SIG-M5 (cell line): ENCODE data around the gene TDP1.
A peak's percentile ranks its signal among the peaks of the same experiment; 100 is the strongest.
"Not testable (repeated sequence)": the region's sequence is repeated elsewhere in the genome, so short reads cannot be mapped to it uniquely, and the experiment has no call there.

Source experiments
- DNase-seq: peaks from one replicate; lab custom pipeline; 2025; lab: John Stamatoyannopoulos, UW

TDP1 gene

DNA sequence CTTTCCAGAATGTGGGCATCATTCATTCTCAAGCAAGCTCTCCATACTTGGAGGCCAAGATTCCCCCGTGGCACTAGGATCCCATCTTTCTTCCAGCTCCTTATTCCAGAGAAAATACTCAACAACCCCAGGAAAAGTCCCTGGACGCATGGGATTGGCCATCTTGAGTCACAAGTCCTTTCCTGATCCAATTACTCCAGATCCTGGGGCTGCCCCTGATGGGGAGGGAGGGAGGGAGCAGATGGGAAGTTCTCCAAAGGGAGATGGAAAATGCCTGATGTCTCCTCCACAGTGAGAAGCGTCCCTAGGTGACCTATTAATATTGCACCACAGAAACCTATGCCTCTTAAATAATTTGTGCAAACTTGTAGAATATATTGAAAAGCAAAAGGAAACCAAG lies 93.7 kb downstream of the TDP1 start:
- DNase-seq, result no peak

DNA sequence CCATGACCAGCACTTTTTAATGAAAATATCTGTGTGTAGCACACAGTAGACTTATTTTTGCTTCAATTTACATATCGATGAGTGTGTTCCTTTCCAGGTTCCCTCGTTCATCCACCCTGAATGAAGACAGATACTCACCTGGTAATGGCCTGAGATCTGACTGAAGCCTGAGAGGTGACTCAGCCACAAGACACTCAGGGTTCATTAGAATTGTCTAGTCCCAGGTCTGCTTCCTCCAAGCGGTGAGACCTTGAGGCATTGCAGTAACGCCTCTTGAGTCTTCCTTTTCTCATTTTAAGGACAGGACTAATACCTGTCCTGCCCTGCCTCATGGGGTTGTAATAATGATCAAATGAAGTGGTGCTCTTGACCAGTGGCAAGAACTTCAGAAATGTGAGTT lies 94.5 kb downstream of the TDP1 start:
- DNase-seq, result no peak

DNA sequence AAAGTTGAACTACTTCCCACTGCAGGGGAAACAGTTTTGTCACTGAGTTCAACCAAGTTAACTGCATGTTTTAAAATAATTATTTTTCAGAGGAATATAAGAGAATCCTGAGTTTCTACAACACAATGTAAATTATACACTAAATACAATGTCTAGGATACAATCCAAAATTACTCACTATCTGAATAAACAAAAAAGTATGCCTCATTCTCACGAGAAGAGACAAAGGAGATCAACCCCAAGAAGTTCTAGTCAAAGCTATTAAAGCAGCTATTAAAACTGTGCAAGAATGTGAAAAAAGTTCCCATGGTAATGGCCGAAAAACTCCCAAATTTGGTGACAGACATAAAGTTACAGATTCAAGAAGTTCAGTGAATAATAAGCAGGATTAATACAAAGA lies 97.3 kb downstream of the TDP1 start:
- no peak for DNase-seq

DNA sequence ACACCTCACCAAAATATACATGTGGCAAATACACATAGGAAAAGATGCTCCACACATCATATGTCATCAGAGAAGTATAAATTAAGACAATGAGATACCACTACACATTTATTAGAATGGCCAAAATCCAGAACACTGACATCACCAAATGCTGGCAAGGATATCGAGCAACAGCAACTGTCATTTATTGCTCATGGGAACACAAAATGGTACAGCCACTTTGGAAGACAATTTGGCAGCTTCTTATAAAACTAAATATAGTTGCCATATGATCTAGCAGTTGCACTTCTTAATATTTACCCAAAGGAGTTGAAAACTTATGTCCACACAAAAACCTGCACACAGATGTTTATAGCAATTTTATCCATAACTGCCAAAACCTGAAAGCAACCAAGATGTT lies 99.1 kb downstream of the TDP1 start:
- DNase-seq, result no peak

DNA sequence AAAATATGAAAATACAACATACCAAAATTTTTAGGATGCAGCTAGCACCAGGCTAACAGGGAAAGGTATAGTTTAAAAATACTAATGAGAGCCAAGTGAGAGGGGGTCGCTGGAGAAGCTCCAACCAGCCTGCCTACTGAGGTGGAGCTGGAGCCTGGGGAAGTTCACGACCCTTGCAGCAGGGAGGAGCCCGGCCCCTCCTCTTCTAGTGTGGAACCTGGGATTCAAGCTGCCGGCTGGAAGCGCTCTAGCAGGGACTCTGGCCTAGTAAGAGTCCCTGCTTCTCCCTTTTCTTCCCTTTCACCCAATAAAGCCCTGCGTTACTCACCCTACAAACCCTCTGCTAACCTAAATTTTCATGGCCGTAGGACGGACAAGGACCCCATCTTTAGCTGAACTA lies 101.1 kb downstream of the TDP1 start:
- no peak for DNase-seq

DNA sequence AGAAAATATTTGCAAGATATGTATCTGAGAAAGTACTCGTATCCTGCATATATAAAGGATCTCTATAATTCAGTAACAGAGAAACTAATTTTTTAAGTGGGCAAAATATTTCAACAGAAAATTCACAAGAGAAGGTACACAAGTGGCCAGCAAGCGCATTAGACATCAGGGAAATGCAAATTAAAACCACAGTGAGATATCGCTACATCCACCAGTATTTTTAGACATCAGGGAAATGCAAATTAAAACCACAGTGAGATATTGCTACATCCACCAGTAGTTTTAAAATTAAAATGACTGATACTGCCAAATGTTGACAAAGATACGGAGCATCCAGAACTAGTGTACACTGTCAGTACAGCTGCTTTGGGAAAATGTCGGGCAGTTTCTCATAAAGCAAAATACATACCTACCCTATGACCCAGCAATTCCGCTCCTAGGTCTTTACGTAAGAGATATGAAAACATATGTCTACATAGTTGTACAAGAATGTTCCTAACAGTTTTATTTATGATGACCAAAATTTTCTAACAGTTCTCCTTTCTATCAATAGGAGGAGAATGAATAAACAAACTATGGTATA lies 103.2 kb downstream of the TDP1 start:
- DNase-seq, result no peak

DNA sequence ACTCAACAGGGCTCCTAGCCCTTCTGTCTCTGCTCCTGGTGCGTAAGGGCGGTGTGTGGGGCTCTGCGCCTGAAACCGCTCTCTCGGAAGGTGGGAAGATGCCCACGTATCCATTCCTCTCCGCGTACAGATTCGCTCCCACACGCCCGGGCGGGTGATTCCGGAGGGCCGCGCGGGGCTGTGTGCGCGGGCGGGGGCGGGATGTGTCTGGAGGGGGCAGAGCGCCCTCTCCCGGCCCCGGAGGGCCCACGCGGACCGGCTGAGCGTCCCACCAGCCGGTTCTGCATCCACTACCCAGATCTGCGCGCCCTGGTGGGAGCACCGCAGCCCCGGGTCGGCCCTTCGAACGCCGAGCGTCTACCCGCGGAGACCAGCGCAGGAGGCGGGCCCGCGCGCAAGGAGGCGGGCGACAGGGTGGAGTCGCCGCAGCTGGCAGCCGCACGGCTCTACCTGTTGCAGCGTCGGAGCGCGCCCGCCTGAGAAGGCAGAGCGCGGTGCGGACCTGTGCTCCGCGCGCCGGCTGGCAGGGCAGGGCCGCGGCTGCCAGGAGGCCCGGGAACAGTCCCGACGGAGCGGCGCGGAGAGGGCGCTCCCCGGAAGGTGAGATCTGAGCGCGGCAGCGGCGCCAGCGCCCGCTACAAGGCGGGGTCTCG lies 104.7 kb downstream of the TDP1 start:
- no peak for DNase-seq

DNA sequence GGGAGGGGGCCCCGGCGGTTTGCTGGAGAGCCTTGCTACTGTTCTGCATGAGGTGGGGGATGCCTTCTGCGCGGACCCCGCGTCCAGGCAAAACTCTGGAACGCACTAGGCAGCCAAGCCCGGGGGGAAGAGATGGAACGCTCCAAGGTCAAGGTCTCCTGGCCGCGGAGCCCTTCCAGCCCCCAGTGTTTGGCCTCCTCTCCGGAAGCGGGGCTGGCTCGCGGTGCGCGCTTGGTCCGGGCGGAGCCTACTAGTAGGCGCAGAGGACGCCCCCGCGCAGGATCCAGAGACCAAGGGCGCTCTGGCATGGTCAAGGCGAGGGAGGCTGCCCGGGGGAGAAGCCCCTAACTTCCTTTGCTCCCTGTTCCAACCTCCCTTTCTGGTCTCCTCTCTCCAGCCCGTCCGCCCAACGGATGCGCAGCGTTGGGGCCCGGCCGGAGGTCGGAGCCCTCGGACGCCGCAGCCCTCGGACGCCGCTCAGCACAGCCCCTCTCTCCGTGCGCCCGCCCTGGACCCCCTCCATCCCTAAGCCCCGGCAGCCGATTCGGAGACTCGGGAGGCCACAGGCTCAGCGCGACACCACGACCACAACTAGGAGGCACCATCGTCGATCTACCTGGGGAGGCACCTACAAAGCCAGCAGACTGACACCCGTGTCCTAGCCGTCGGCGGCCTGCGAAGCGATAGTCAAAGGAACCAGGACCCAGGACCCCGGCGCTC lies 105.4 kb downstream of the TDP1 start:
- no peak for DNase-seq

DNA sequence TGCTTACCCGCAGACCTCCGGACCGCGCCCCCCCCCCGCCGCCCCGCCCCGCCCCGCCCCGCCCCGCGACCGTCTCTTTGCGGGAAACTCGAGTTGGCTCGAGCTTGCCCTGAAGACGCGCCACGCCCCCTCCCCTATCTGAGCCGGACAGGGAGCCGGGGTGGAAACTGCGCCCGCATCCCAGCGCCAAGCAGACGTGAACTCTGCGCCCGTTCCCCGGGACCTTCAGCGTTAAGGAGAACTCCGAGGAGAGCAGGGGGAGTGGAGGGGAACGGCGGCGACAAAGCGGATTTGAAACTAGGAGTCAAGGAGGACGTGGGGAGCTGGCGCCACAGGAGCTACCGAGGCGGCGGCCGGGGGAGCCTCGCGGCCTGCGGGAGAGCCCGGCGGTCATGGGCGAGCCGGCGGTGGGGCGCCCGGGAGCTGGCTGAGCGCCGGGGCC lies 106.0 kb downstream of the TDP1 start, which contains the start of gene KCNK13:
TSS of gene KCNK13 (plus strand) at position 310 of the 442 bp plus-strand sequence. CDS start 212 bp downstream, outside the sequence.
- no peak for DNase-seq

DNA sequence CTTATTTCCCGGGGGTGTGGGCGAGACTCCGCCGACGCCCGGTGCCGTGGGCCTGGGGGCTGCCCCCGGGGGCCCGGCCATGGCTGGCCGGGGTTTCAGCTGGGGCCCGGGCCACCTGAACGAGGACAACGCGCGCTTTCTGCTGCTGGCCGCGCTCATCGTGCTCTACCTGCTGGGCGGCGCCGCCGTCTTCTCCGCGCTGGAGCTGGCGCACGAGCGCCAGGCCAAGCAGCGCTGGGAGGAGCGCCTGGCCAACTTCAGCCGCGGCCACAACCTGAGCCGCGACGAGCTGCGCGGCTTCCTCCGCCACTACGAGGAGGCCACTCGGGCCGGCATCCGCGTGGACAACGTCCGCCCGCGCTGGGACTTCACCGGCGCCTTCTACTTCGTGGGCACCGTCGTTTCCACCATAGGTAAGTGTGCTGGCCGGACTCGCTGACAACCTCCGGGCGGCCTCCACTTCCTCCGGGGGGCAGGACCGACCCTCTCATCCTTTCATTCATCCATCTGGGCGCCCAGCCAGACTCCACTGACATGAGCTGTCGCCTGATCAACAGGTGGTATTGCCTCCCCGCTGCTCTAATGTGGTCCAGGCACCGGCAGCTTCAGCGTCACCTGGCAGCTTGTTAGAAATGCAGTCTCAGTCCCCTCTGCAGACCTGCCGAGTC lies 106.5 kb downstream of the TDP1 start:
- DNase-seq, result no peak

DNA sequence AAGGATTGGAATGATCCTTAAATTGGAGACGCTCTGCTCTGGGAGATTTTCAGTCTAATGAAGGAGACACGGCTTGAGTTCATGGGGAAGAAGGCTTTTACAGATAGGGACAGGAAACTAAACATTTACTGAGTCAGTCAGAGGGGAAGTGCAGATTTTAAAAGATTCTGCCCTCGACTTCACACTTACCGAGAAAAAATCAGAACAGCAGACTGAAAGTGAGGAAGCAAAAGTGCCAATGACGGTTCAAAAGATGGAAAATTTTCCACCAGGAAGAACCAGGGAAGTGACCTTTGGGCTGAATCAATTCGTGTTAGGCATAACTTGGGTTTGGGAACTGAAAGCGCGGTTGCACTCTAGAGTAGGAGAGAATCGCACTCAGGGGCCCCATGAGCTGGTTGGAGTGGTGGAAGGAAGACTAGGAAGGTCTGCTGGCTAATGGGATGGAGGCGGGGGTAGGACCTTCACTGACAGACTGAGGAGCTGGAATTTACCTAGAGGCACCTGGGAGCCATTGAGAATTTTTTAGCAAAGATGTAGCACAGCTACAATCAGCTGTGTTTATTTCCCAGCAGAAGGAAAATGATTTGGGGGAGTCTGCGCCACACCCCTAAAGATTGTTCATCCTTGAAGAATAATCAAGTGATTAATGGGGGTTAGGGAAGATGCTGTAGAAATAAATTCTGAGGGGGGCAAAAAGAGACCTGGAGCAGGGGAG lies 107.3 kb downstream of the TDP1 start:
- no peak for DNase-seq

DNA sequence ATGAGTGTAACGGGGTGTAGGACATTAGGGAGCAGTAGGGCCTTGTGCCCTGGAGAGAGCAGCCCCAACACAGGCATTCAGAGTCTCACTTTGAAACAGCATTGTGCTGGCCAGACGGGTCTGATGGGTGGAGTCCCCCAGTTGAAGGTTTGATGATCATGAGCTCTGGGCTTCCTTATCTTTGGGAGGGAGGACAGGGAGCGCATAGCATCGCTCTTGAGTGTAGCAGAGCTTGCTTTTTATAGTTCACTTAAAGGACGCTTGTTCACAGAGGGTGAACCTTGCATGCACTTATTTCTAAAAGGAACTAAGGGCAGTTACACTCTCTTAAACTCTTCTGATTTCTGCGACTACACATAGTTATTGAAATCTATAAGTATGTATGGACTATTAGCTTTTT lies 116.6 kb downstream of the TDP1 start:
- no peak for DNase-seq

DNA sequence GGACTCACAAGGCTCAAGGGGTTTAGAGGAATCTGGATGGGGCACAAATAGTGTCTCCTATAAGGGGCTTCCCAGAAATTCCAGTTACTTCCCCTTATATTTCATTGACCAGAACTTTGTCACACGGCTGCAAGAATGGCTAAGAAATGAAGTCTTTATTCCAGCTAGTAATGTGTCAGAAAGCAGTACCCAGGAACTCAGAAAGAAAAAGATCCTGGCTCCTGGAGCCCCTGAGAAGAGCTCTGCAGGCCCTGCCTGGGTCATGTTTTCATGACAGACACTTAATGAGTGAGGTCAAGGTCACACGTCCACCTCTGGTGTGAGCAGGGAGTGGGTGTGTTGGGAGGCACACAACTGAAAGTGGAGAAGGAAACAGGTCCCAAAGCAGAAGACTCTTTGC lies 123.8 kb downstream of the TDP1 start:
- no peak for DNase-seq

DNA sequence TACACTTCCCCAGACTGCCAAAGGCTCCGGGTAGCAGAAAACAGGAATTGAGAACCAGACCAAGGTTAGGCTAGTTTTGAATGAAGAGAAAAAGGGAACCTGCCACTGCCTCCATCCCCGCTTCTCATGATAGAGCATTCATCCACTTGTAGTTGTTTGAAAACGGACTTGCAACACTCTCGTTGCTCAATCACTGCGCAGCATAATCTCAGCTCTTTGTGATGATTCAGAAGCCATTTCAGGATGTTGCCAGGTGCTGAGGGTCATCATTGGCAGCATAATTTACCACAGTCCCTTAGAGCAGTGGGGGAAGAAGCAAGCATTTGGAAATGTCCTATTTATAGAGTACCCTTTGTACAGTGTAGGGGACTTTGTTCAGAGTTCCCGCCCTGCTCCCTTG lies 131.7 kb downstream of the TDP1 start:
- DNase-seq, result peak; percentile 96

DNA sequence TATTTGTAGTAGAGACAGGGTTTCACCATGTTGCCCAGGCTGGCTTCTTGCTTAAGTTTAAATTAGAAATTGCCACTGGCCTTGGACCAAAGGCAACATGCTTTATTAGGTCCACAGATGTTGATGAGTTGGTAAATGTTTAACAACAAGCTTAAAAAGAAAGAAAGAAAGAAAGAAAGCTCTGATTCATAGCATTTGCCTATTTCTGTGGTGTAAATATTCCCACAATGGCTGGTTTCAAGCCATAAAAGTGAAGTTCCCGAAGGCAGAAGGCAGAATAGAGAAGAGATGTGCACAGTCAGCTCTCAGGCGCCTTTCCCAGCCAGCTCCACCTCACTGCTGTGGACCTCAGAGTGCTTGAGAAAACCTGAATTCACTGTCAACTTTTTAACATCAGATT lies 132.4 kb downstream of the TDP1 start:
- no peak for DNase-seq

DNA sequence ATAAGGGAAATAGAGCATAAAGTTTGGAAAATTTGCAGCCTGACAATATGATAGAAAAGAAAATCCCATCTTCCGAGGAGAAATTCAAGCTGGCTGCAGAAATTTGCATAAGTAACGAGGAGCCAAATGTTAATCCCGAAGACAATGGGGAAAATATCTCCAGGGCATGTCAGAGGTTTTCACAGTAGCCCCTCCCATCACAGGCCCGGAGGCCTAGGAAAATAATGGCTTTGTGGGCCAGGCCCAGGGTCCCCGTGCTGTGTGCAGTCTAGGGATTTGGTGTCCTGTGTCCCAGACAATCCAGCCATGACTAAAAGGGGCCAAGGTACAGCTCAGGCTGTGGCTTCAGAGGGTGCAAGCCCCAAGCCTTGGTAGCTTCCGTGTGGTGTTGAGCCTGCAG lies 133.8 kb downstream of the TDP1 start:
- not testable (repeated sequence) for DNase-seq

DNA sequence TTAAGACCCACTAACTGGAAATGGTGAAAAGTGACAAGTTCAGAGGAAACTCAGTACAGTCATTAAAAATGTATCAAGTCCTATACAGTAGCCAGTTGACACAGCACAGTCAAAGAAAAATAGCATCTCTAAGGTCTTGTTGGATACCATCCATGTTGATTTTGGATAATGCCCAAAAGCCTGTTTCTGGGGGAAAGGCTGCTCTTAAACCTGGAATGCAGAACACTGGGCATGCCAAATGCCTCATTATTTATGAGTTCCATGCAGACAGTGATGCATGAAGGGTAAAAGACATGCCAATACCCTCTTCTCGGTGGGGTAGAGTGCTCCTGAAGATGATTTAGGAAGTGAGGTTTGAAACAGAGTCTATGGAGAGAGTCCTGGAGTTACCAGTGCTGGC lies 135.7 kb downstream of the TDP1 start:
- no peak for DNase-seq

DNA sequence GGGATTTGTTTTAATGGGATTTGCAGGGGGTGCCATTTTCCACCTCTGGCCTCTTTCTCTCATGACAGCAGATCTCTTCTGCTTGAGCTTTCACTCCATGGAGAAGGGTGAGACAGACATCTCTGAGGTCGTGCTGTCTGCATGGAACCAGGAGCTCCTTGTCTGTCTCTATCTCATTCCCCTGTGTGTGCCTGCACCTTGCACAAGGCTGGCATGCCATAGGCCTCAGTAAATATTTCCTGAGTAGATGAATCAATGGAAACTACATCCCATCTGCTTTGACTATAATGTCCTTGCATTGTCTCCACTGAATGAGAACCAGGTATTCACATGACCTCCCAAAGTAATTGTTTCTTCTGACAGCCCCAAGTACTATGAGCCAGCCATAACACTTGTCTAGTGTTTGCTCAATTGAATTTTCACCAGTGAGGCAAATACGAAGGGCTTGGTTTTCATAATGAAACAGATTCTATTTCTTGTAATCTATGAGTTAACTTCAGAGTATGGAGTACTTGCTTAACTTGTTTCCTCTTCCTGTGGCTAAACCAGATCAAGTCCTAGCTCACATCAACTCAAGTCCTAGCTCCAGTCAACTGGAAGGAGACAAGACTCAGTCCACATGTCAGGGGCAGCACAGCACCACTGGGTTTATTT lies 138.3 kb downstream of the TDP1 start:
- no peak for DNase-seq
